ENCODE measurements around the gene IFIH1.
A peak's percentile ranks its signal among the peaks of the same experiment; 100 is the strongest.

Gene IFIH1

DNA sequence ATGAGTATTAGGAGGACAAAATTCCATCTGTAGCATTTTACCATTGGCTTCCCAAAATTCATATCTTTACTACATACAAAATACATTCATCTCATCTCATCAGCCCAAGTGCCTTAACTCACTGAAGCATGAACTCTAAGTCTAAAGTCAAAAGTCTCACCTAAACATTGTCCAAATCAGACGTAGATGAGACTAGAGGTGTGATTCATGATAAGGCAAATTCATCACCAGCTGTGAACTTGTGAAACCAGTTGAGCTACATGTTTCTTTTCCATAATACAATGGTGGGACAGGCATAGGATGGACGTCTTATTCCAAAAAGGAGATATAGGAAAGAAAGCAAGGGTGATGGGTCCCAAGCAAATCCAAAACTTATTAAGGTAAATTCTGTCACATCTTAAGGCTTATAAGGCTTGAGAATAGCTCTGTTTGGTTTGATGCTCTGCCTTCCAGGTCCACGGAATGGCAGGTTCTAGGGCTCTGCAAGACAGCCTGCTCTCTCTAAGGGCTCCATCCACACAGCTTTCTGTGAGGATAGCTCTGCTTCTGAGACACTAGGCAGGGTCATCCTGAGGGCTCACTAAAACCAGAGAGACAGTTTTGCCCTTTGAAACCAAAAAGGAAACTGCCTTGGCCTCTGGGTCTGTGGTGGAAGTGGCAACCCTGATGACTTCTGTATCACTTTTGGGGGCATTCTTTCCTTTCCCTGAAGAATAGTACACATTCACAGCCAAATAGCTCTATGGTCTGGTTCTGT, 9.6 kb downstream of the IFIH1 start:
- DNase-seq, result no peak

DNA sequence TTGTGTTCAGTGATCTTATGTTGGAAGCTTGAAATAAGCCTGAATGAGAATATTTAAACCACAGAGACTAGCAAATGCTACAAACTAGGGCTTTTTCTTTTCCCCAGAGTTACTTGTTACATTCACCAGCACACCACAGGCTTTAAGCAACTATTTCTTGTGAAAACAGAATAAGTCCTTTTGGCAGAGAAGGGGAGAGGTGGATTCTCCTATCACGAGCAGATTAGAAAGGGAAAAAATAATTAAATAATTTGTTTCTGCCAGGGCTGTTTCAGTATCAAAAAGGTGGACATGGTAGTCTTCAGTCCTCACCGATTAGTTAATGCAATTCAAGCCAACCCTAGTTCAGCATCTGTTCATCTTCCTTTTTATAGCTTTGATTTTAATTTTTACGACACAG, 12.6 kb downstream of the IFIH1 start:
- DNase-seq, result no peak

- no peak for DNase-seq
Measured at GRCh38 chr2:162301877-162302276, 16.6 kb downstream of the IFIH1 start.

- peak; percentile 66 for DNase-seq
Measured at GRCh38 chr2:162301151-162301804, 17.2 kb downstream of the IFIH1 start.

DNA sequence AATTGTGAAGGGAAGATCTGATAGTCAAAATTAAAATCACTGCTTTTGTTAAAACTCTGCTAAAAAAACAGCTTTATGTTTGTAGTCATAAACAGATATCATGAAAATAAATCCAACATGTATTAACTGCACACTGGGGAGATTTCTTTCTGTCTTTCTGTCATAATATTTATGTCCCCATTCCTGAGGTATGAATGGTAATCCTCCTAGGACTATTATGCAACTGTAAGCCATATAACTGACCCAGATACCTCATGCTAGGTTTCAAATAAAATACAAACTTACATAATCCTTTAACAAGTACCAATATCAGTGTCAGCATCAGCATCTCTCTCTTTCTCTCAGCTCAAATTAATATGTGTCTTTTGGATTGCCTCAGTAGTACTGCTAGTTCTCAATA, 18.2 kb downstream of the IFIH1 start:
- DNase-seq, result no peak

- DNase-seq, result no peak
Measured at GRCh38 chr2:162298669-162299335, 19.7 kb downstream of the IFIH1 start.

- DNase-seq, result peak; percentile 70
Measured at GRCh38 chr2:162297925-162298552, 20.4 kb downstream of the IFIH1 start.

DNA sequence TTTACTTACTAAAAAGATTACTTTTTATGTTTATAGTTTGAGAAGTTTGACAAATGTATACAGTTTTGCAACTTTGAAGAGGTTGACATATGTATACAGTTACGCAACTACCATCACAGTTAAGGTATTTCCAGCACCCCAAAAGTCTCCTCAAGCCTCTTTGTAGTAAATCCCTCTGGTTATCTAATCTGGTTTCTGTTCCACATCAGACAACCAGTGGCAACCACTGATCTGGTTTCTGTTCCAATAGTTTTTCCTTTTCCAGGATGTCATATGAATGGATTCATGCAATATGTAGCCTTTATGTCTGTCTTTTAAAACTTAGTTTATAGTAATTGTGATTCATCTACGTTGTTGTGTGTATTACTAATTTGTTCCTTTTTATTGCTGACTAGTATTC, 23.5 kb downstream of the IFIH1 start:
- peak; percentile 87 for DNase-seq

DNA sequence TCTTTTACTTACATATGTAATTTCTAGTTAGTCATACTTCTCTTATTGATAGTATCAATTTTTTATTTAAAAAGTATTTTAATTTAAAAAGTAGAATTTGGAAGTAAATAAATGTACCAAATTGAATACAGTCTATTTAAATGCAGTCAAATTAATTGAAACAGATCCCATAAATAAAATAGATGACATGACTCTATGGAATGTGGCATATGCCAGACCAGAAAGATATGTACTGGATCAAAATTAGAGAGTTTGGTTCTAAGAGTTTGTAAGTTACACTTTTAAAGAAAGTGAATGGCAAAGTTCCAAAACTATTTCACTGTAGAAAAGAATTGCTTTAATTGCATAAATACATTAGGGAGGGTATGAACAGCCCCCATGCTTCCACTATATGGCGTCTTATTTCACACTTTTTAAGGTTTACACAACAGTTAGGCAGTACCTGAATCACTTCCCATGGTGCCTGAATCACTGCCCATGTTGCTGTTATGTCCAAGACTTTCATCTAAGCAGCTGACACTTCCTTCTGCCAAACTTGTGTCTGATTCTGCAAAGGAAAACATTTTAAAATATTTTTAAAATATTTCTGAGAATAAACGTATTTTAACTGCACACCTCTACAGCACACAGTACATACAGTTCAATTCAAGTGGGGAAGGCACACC, 25.2 kb downstream of the IFIH1 start:
- DNase-seq, result no peak

DNA sequence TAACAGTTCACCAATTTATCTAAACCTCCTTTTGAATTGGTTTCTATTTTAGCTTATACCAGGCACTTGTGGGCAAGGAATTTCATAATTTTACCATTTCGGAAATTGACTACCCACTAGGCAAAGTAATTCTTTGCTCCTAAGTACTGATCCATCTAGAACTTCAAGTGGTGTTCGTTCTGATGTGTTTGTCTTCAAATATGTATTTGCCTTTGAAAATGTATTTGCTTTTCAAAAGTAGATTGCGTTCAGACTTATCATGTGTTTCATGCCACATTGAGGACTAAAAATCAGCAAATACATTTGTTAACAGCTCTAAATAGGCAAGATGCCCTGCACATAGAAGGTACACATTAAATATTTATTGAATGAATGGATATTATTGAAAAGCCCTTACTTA, 26.7 kb downstream of the IFIH1 start:
- DNase-seq, result no peak

DNA sequence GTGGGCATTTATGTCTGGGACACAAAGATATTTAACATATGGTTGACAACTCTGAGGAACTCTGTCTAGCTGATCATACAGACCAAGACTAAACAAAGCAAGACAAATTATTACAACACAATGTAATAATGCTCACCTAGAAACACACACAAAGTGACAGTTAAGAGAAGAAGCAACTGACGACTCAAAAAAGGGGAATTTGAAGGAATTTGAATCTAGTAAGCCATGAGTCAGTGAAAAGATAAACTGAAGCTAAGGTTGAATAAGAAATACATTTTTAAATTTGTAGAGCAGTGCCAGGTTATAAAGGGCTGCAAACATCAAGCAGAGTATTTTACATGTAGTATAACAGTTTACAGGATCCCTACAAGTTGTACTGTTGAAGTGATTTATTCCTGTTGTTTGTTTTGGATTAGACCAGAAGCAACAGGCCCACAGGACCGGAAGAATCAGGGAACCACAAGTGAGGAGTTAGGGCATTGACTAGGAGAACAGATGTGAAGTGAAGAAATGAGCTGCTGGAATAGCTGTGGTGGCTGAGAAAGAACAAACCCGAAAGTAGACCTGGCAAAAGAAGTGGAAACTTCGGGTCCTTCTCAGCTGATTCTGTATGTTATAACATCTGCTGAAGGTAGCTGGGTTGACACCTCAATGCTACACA, 35.6 kb downstream of the IFIH1 start:
- DNase-seq, result peak; percentile 24

- no peak for DNase-seq
Measured at GRCh38 chr2:162280654-162281053, 37.8 kb downstream of the IFIH1 start.

GRCh38 chr2:162277381-162277780, 41.1 kb downstream of the IFIH1 start:
- DNase-seq, result peak; percentile 57

DNA sequence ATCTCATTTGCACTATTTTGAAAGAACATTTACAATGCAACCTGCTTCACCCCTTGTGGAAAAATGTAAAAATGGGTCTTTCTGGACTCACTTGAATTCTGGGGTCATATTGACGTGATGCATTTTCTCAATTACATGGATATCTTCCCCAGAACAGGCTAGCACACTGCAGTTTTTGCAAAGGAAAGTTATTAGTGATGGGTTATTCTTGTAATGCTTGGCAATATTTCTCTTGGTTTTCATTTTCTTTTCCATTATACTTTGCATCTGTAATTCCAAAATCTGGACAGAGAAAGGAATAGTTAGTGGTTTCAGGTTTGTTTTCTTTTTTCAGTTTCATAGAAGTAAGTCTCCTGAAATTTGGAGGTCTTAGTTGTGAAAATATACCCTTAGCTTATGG, 50.5 kb downstream of the IFIH1 start:
- DNase-seq, result no peak

GRCh38 chr2:162267496-162267895, 51.0 kb downstream of the IFIH1 start:
- DNase-seq, result no peak

- no peak for DNase-seq
Measured at GRCh38 chr2:162266460-162266760, 52.1 kb downstream of the IFIH1 start.

DNA sequence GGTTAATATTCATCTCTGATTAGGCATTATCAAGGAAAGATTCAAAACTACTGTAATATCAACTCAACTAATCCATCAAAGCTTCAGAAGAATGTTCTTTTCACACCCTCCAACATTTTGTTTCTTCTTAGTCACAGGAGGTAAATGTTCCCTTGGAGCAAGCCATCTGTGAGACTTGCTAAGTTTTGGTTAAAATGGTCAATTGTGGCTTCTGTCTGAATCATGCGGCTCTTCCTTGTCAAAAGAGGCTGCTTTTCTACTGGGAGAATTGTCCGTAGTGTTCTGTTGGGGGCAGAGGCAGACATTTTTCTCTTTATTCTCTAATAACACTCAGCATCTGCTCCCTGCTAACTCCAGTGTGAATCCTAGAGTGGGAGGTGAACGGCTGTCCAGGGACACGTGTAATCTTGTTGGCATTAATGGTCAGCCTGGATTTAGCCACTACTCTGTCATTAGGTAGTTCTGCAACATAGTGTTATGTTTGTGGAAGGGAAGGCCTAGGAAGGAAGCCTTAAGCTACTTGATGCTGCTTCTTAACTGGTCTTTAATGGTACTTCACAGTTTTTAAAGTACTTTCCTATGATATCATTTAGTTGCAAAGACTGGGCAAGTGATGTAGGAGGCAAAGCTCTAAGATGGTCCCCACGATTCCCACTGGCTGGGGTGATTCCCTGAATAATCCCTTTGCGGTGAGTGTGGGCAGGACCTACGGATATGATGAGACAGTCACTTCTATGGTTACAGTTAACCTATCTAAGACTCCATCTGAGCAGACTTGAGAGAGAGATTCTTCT, 52.6 kb downstream of the IFIH1 start:
- no peak for DNase-seq

- peak; percentile 94 for DNase-seq
Measured at GRCh38 chr2:162261032-162261945, 57.2 kb downstream of the IFIH1 start.

- DNase-seq, result no peak
Measured at GRCh38 chr2:162258686-162259085, 59.8 kb downstream of the IFIH1 start.

DNA sequence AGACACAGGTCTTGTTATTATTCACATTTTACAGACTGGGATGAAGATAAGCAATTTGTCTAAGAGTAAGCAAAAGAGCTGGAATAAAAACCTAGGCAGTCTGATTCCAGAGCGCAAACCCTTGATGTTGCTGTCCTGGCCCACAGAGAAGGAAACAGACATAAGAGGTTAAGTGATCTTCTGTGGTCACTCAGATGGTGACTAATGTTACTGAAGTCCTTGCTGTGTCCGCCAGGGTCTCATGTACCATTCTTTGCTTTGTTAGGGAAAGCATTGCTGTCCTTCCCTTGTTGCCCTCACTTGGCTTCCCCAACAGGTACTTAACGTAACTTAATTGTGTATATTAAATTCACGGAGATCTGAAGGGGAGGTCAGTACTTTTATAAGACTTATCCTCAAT, 60.3 kb downstream of the IFIH1 start:
- peak; percentile 58 for DNase-seq

- no peak for DNase-seq
Measured at GRCh38 chr2:162257425-162257824, 61.1 kb downstream of the IFIH1 start.

Measured in MV-4-11 (cell line).